Body of pancreas (tissue), 4 donors: ENCODE results near the gene DDIT3. TPM values are rescaled to one million over a fixed set of nuclear protein-coding genes. Genes with fewer than 3 reads are reported as not detected.

Source experiments
- ATAC-seq: fragments of 150-250 bp; one replicate; pipeline ENCODE4 v1.9.1; 2016
- DNase-seq, 4 donors: peaks; one replicate each; pipeline ENCODE4 v3.0.0-alpha.2; 2019
- H3K27ac ChIP-seq, 4 donors: fragments of 200-600 bp; sonication (generic); 1 replicate in 3 of 4; 2 replicates in 1 of 4; pipeline versions ENCODE4 v1.5.1 to v1.6.1; 2016 to 2019; ENCODE audit warnings: mild to moderate bottlenecking in 1 of 4, mixed read lengths in 1 of 4, moderate library complexity in 1 of 4
- H3K27me3 ChIP-seq, 2 donors: fragments of 200-600 bp; sonication (generic); one replicate each; pipeline ENCODE4 v1.6.0; 2016; ENCODE audit warnings: mild to moderate bottlenecking in 1 of 2
- H3K36me3 ChIP-seq, 2 donors: fragments of 200-600 bp; sonication (generic); replicated peaks in 1 of 2; 2 replicates each; pipeline ENCODE4 v1.5.1; 2016; ENCODE audit warnings: low read depth in 2 of 2; ENCODE audit not compliant: insufficient read depth in 1 of 2
- H3K4me1 ChIP-seq: fragments of 200-600 bp; sonication (generic); one replicate; pipeline ENCODE4 v1.6.0; 2016
- H3K4me3 ChIP-seq, 2 donors: fragments of 200-600 bp; sonication (generic); 1 replicate in 1 of 2; 2 replicates in 1 of 2; pipeline ENCODE4 v1.5.1; 2016 to 2019
- H3K9me3 ChIP-seq, 3 donors: fragments of 200-600 bp; sonication (generic); 1 replicate in 2 of 3; 2 replicates in 1 of 3; pipeline ENCODE4 v1.5.1; 2016
- CTCF ChIP-seq, 7 experiments: fragments of 450-650 bp in 4 of 7; fragments of 200-600 bp in 3 of 7; sonication (generic) in 3 of 7; IDR thresholded peaks; one replicate each; pipeline ENCODE4 v1.5.1; 2016 to 2019; ENCODE audit warnings: antibody characterized with exemption in 7 of 7
- POLR2A ChIP-seq, 3 donors: fragments of 450-650 bp; IDR thresholded peaks; one replicate each; pipeline ENCODE4 v1.6.1; 2016; ENCODE audit warnings: antibody characterized with exemption in 3 of 3, mild to moderate bottlenecking in 2 of 3
- WGBS, 2 donors: methylation state at CpG; one replicate each; pipeline ENCODE4 v1.1.5; 2017; 5-methylcytosine and 5-hydroxymethylcytosine counted together
- intact Hi-C: fragments of 100-400 bp; cut with DNase I; formaldehyde crosslinking; loops from one replicate; pipeline ENCODE4 v1.15.1; 2023
- total RNA-seq, 2 donors: library from RNA; depleted of rRNA; stranded (reverse); fragments of >200 nt; gene quantifications; one replicate each; pipeline ENCODE4 v1.1.0, GENCODE V29; 2016

The DDIT3 gene
- total RNA-seq, 2 donors from 2014 or later, result 7.3 to 12.7 TPM

DNA sequence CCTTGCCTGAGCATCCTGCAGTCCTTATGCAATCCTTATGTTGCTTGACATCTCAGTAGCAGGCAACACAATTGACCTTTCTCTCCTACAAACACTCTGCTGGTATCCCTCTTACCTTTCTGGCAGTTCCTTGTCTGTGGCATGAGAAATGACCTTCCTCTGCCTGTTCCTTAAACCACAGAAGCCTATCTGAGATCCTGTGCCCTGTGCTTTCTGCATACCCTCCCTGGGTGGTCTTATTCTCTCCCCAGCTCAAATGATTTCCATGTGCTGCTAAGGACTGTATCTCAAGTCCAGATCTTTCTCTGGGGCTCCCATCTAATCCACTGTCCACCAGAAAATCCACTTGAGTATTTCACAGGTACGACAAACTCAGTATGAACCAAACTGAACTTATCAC, 38.6 kb downstream of the DDIT3 start:
- intact Hi-C loops, result no loop called here
- no peak overlapping the region for H3K27ac ChIP-seq
- TF ChIP-seq CTCF (IDR thresholded peaks at IDR 0.05), result no peak
- TF ChIP-seq POLR2A (IDR thresholded peaks at IDR 0.05), result no peak
- no peaks in the 10 kb centered on the region for H3K9me3 ChIP-seq
- peaks cover 0 to 2% of the 10 kb centered on the region in 2 donors for H3K27me3 ChIP-seq
- 61 to 72% methylated on average over 1 of the region's 1 CpG for WGBS, 2 donors
- no peaks in the 10 kb centered on the region for H3K36me3 ChIP-seq
- H3K4me1 ChIP-seq, result no peaks in the 10 kb centered on the region
- no peak overlapping the region for H3K4me3 ChIP-seq
- ATAC-seq, result no peak
- DNase-seq, result no peak

DNA sequence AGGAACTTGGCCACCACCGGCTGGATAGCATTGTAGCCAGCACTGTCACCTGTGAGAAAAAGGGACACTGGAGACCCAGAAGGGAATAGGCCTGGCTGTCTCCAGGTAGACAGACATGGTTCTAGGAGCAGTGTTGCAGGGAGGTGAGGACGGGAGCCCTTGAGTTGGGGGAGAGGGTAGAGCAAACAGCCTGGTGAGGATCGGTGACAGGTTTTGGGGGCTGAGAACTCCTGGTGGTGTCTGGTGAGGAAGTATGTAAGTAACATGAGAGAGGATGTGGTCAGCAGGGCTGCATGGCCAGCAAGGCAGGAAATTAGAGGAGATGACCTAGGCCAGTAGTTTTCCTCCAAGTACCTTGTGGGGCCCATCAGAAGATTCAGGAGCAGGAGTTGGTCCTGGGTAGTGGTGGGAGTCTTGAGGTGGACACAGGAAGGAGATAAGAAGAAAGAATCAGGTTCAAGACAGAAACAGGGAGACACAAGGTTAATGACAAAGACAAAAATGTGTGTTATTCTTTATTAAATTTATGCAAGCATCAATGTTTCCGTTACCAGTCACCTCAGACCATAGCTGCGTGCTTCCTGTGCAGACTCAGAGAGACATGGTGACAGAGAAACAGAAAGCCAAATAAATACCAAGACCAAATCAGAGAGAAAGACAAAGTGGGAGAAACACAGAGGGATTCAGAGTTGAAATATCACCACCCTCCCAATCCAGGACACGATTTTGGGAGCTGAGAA, 40.8 kb downstream of the DDIT3 start, which contains the start of gene ARHGAP9:
Gene ARHGAP9, minus strand, starts transcription at position 491 of the 740 bp plus-strand sequence. Its CDS starts 460 bp downstream, at position 31.
- Histone ChIP-seq H3K4me1 (peaks cover 15% of the 10 kb centered on the region), H3K9me3 (no peaks in the 10 kb centered on the region), H3K36me3 (no peaks in the 10 kb centered on the region), H3K27ac (peak within 1 kb of the TSS in 2 of 4 donors; percentile 41 to 59), H3K27me3 (peaks cover 0 to 17% of the 10 kb centered on the region in 2 donors), H3K4me3 (no peak within 1 kb of the TSS)
- WGBS, 2 donors, result 57 to 59% methylated on average over 6 of the region's 6 CpGs
- intact Hi-C loops, result no loop called here
- DNase-seq (no peak), ATAC-seq (no peak)
- TF ChIP-seq POLR2A (IDR thresholded peaks at IDR 0.05) (peak in 1 of 3 donors; percentile 9), CTCF (IDR thresholded peaks at IDR 0.05) (no peak)

DNA sequence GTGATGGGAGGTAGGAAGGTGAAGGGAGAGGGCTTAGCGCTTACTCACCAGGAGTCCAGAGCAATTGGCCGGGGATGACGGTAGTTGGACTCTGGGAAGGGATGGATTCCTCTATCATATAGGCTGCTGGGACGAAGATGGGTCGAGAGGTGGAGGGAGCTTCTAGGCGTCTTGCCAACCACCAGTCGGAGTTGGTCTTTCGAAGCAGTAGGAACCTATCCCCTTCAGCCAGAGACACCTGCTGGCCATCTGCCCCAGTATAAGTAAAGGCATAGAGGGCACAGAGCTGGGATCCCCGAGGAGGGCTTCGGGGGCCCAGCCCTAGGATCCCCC, 41.3 kb downstream of the DDIT3 start:
- intact Hi-C loops, result no loop called here
- Histone ChIP-seq H3K9me3 (no peaks in the 10 kb centered on the region), H3K27me3 (peaks cover 0 to 17% of the 10 kb centered on the region in 2 donors), H3K4me1 (peaks cover 15% of the 10 kb centered on the region), H3K4me3 (no peak overlapping the region), H3K36me3 (no peaks in the 10 kb centered on the region), H3K27ac (peak overlapping the region in 2 of 4 donors; percentile 41 to 59)
- TF ChIP-seq POLR2A (IDR thresholded peaks at IDR 0.05), result no peak
- TF ChIP-seq CTCF (IDR thresholded peaks at IDR 0.05), result no peak
- no peak for ATAC-seq
- no peak for DNase-seq
- 70 to 74% methylated on average over 6 to 10 of the region's 10 CpGs for WGBS, 2 donors

DNA sequence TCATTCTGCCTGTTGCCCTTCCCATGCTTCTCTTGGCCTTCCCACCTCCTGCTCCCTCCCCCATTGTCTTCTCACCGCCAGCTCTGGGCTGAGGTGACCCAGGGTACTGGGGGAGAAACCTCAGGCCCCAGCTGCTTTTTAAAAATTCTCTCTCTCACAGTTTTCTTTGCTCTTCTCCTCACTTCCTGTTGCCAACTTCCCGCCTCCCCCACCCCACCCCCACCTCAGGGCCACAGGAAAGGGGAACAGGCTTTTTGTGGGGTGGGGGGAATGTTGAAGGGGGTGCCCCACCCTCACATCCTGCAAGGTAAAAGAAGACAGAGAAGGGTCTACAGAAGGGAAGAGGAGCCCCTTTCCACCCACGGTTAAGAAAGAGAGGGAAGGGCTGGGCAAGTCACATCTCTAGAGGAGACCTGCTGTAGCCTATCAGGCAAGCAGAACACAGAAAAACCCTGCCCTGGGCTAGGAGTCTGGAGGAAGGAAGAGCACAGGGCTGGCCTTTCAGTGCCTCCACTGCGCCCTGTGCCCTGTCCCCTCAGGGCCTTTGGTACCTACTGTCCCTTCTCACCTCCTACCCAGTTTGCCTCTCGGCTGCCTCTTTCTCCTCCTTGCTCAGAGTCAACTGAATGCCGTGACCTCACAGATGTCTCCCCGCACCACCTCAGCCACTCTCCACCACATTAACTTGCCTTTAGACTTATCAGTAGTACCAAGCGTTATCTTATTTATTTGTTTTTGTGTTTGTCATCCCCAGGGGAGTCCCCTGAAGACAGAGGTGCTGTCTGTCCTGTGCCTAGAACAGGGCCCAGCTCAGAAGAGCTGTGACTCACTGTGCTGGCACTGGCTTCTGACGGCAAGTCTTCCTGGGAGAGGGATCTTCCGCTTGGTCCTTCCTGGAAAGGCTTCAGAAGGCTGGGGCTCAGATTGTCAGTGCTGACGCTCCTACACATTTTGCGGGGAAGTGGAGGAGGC, 42.3 kb downstream of the DDIT3 start:
- no peak for DNase-seq
- Histone ChIP-seq H3K4me1 (peaks cover 15% of the 10 kb centered on the region), H3K27ac (peak overlapping the region in 2 of 4 donors; percentile 41 to 59), H3K27me3 (peaks cover 0 to 17% of the 10 kb centered on the region in 2 donors), H3K36me3 (no peaks in the 10 kb centered on the region), H3K4me3 (no peak overlapping the region), H3K9me3 (no peaks in the 10 kb centered on the region)
- no peak for ATAC-seq
- TF ChIP-seq CTCF (IDR thresholded peaks at IDR 0.05) (no peak), POLR2A (IDR thresholded peaks at IDR 0.05) (peak in 1 of 3 donors; percentile 21)
- 60 to 77% methylated on average over 12 of the region's 12 CpGs for WGBS, 2 donors
- intact Hi-C loops, result no loop called here
